Liver (tissue), 3 donors: Measurements from ENCODE around the gene SRPK1.

Experiments
- FOXA1 ChIP-seq: IDR thresholded peaks from 2 replicates; pipeline ENCODE4 v1.6.1; 2016; ENCODE audit warnings: antibody characterized with exemption
- GABPA ChIP-seq, 2 donors: IDR thresholded peaks in 1 of 2; conservative IDR thresholded peaks in 1 of 2; 2 replicates each; pipeline ENCODE4 v1.6.1; 2016; ENCODE audit warnings: antibody characterized with exemption in 2 of 2, mild to moderate bottlenecking in 1 of 2, moderate library complexity in 1 of 2
- JUND ChIP-seq, 2 donors: IDR thresholded peaks; 2 replicates each; pipeline ENCODE4 v1.6.1; 2016; ENCODE audit warnings: antibody characterized with exemption in 2 of 2
- RAD21 ChIP-seq, 2 donors: IDR thresholded peaks; 2 replicates each; pipeline ENCODE4 v1.6.1; 2016; ENCODE audit warnings: antibody characterized with exemption in 2 of 2, mild to moderate bottlenecking in 2 of 2
- RXRA ChIP-seq, 2 donors: IDR thresholded peaks; 2 replicates each; pipeline ENCODE4 v1.6.1; 2017 to 2018; ENCODE audit warnings: antibody characterized with exemption in 2 of 2, mild to moderate bottlenecking in 1 of 2
- SP1 ChIP-seq: IDR thresholded peaks from 2 replicates; pipeline ENCODE4 v1.6.1; 2018; ENCODE audit warnings: antibody characterized with exemption, mild to moderate bottlenecking
- TAF1 ChIP-seq: conservative IDR thresholded peaks from 2 replicates; pipeline ENCODE4 v1.6.1; 2016; ENCODE audit warnings: antibody characterized with exemption, mild to moderate bottlenecking
- YY1 ChIP-seq: IDR thresholded peaks from 2 replicates; pipeline ENCODE4 v1.6.1; 2016; ENCODE audit warnings: antibody characterized with exemption, mild to moderate bottlenecking
- TF ChIP-seq, protein P1 (sequence below): fragments of 150-350 bp; IDR thresholded peaks from 2 replicates; pipeline ENCODE4 v1.5.1; 2017; ENCODE audit warnings: improper control_type of control experiment, low read depth, low read length; ENCODE audit not compliant: missing input control
- TF ChIP-seq, protein P2 (sequence below): IDR thresholded peaks from 2 replicates; pipeline ENCODE4 v1.6.1; 2016; ENCODE audit warnings: antibody characterized with exemption
- TF ChIP-seq, protein P3 (sequence below): IDR thresholded peaks from 2 replicates; pipeline ENCODE4 v1.6.1; 2016; ENCODE audit warnings: antibody characterized with exemption
- TF ChIP-seq, protein P4 (sequence below): IDR thresholded peaks from 2 replicates; pipeline ENCODE4 v1.6.1; 2016; ENCODE audit warnings: antibody characterized with exemption, mild to moderate bottlenecking
- donor health status: healthy.
- donor health status: healthy.

DNA sequence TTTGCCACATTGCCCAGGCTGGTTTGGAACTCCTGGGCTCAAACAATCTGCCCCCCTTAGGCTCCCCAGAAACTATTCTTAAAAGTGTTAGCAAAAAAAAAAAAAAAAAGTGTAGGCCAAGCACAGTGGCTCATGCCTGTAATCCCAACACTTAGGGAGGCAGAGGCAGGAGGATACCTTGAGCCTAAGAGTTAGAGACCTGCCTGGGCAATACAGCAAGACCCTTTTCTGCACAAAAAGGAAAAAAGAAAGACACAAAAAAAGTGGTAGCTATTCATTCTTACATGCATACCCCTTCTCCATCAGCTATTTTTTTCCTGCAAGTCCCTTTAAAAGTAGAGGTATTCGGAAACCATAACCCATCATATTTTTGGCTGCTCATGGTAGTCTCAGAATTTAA is 3.2 kb upstream of the SRPK1 start:
- TF ChIP-seq FOXA1 (no peak), TAF1 (no peak), JUND (IDR thresholded peaks at IDR 0.05) (no peak), GABPA (IDR thresholded peaks at IDR 0.05 in 1 of 2, conservative IDR thresholded peaks at IDR 0.05 in 1 of 2) (no peak), RXRA (IDR thresholded peaks at IDR 0.05) (no peak), RAD21 (IDR thresholded peaks at IDR 0.05) (no peak), SP1 (no peak), YY1 (no peak)
- TF ChIP-seq, protein P1, sequence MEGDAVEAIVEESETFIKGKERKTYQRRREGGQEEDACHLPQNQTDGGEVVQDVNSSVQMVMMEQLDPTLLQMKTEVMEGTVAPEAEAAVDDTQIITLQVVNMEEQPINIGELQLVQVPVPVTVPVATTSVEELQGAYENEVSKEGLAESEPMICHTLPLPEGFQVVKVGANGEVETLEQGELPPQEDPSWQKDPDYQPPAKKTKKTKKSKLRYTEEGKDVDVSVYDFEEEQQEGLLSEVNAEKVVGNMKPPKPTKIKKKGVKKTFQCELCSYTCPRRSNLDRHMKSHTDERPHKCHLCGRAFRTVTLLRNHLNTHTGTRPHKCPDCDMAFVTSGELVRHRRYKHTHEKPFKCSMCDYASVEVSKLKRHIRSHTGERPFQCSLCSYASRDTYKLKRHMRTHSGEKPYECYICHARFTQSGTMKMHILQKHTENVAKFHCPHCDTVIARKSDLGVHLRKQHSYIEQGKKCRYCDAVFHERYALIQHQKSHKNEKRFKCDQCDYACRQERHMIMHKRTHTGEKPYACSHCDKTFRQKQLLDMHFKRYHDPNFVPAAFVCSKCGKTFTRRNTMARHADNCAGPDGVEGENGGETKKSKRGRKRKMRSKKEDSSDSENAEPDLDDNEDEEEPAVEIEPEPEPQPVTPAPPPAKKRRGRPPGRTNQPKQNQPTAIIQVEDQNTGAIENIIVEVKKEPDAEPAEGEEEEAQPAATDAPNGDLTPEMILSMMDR: no peak
- TF ChIP-seq, protein P2, sequence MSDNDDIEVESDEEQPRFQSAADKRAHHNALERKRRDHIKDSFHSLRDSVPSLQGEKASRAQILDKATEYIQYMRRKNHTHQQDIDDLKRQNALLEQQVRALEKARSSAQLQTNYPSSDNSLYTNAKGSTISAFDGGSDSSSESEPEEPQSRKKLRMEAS: no peak
- TF ChIP-seq, protein P3, sequence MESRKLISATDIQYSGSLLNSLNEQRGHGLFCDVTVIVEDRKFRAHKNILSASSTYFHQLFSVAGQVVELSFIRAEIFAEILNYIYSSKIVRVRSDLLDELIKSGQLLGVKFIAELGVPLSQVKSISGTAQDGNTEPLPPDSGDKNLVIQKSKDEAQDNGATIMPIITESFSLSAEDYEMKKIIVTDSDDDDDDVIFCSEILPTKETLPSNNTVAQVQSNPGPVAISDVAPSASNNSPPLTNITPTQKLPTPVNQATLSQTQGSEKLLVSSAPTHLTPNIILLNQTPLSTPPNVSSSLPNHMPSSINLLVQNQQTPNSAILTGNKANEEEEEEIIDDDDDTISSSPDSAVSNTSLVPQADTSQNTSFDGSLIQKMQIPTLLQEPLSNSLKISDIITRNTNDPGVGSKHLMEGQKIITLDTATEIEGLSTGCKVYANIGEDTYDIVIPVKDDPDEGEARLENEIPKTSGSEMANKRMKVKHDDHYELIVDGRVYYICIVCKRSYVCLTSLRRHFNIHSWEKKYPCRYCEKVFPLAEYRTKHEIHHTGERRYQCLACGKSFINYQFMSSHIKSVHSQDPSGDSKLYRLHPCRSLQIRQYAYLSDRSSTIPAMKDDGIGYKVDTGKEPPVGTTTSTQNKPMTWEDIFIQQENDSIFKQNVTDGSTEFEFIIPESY: no peak
- TF ChIP-seq, protein P4, sequence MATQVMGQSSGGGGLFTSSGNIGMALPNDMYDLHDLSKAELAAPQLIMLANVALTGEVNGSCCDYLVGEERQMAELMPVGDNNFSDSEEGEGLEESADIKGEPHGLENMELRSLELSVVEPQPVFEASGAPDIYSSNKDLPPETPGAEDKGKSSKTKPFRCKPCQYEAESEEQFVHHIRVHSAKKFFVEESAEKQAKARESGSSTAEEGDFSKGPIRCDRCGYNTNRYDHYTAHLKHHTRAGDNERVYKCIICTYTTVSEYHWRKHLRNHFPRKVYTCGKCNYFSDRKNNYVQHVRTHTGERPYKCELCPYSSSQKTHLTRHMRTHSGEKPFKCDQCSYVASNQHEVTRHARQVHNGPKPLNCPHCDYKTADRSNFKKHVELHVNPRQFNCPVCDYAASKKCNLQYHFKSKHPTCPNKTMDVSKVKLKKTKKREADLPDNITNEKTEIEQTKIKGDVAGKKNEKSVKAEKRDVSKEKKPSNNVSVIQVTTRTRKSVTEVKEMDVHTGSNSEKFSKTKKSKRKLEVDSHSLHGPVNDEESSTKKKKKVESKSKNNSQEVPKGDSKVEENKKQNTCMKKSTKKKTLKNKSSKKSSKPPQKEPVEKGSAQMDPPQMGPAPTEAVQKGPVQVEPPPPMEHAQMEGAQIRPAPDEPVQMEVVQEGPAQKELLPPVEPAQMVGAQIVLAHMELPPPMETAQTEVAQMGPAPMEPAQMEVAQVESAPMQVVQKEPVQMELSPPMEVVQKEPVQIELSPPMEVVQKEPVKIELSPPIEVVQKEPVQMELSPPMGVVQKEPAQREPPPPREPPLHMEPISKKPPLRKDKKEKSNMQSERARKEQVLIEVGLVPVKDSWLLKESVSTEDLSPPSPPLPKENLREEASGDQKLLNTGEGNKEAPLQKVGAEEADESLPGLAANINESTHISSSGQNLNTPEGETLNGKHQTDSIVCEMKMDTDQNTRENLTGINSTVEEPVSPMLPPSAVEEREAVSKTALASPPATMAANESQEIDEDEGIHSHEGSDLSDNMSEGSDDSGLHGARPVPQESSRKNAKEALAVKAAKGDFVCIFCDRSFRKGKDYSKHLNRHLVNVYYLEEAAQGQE: no peak
